A549 (cell line): ENCODE measurements around the gene THEM4.

Experiments used
- MAZ ChIP-seq: fragments of 150-350 bp; IDR thresholded peaks from 2 replicates; pipeline ENCODE4 v1.6.1; 2014; ENCODE audit warnings: antibody characterized with exemption, low read depth, low read length, borderline replicate concordance
- POLR2A ChIP-seq: IDR thresholded peaks from 2 replicates; pipeline ENCODE4 v1.6.1; 2012; ENCODE audit warnings: mild to moderate bottlenecking, low read length
- TF ChIP-seq, protein P1 (sequence below): IDR thresholded peaks from 2 replicates; pipeline ENCODE4 v1.6.1; 2012
- TF ChIP-seq, protein P2 (sequence below): fragments of >200 bp; sonication (Bioruptor Twin); formaldehyde crosslinking; IDR thresholded peaks from 3 replicates; pipeline ENCODE4 v1.5.1; 2016
- TF ChIP-seq, protein P3 (sequence below): fragments of 200-600 bp; sonication (generic); IDR thresholded peaks from 2 replicates; pipeline ENCODE4 v1.6.1; 2016; ENCODE audit warnings: antibody characterized with exemption, mild to moderate bottlenecking, moderate library complexity
- TF ChIP-seq, protein P4 (sequence below): fragments of 150-350 bp; IDR thresholded peaks from 2 replicates; pipeline ENCODE4 v1.6.1; 2014; ENCODE audit warnings: low read depth, mild to moderate bottlenecking, low read length

DNA sequence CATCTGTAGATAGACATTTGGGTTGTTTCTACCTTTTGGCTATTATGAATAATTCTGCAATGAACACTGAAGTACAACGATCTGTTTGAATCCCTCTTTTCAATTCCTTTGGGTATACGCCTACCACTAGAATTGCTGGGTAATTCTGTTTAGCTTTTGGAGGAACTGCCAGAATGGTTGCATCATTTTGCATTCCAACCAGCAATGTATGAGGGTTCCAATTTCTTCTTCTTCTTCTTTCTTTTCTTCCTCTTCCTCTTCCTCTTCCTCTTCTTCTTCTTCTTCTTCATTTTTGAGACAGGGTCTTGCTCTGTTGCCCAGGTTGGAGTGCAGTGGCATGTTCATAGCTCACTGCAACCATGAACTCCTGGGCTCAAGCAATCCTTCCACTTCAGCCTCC, 42.0 kb downstream of the THEM4 start:
- TF ChIP-seq, protein P1, sequence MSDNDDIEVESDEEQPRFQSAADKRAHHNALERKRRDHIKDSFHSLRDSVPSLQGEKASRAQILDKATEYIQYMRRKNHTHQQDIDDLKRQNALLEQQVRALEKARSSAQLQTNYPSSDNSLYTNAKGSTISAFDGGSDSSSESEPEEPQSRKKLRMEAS, result no peak
- TF ChIP-seq, protein P2, sequence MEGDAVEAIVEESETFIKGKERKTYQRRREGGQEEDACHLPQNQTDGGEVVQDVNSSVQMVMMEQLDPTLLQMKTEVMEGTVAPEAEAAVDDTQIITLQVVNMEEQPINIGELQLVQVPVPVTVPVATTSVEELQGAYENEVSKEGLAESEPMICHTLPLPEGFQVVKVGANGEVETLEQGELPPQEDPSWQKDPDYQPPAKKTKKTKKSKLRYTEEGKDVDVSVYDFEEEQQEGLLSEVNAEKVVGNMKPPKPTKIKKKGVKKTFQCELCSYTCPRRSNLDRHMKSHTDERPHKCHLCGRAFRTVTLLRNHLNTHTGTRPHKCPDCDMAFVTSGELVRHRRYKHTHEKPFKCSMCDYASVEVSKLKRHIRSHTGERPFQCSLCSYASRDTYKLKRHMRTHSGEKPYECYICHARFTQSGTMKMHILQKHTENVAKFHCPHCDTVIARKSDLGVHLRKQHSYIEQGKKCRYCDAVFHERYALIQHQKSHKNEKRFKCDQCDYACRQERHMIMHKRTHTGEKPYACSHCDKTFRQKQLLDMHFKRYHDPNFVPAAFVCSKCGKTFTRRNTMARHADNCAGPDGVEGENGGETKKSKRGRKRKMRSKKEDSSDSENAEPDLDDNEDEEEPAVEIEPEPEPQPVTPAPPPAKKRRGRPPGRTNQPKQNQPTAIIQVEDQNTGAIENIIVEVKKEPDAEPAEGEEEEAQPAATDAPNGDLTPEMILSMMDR, result no peak
- TF ChIP-seq, protein P3, sequence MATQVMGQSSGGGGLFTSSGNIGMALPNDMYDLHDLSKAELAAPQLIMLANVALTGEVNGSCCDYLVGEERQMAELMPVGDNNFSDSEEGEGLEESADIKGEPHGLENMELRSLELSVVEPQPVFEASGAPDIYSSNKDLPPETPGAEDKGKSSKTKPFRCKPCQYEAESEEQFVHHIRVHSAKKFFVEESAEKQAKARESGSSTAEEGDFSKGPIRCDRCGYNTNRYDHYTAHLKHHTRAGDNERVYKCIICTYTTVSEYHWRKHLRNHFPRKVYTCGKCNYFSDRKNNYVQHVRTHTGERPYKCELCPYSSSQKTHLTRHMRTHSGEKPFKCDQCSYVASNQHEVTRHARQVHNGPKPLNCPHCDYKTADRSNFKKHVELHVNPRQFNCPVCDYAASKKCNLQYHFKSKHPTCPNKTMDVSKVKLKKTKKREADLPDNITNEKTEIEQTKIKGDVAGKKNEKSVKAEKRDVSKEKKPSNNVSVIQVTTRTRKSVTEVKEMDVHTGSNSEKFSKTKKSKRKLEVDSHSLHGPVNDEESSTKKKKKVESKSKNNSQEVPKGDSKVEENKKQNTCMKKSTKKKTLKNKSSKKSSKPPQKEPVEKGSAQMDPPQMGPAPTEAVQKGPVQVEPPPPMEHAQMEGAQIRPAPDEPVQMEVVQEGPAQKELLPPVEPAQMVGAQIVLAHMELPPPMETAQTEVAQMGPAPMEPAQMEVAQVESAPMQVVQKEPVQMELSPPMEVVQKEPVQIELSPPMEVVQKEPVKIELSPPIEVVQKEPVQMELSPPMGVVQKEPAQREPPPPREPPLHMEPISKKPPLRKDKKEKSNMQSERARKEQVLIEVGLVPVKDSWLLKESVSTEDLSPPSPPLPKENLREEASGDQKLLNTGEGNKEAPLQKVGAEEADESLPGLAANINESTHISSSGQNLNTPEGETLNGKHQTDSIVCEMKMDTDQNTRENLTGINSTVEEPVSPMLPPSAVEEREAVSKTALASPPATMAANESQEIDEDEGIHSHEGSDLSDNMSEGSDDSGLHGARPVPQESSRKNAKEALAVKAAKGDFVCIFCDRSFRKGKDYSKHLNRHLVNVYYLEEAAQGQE, result no peak
- TF ChIP-seq POLR2A (no peak), MAZ (no peak)
- TF ChIP-seq, protein P4, sequence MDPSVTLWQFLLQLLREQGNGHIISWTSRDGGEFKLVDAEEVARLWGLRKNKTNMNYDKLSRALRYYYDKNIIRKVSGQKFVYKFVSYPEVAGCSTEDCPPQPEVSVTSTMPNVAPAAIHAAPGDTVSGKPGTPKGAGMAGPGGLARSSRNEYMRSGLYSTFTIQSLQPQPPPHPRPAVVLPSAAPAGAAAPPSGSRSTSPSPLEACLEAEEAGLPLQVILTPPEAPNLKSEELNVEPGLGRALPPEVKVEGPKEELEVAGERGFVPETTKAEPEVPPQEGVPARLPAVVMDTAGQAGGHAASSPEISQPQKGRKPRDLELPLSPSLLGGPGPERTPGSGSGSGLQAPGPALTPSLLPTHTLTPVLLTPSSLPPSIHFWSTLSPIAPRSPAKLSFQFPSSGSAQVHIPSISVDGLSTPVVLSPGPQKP, result no peak
